Upper lobe of left lung (tissue), 6 donors: ENCODE data around the gene CEACAM20. TPM values are rescaled to one million over a fixed set of nuclear protein-coding genes. Genes with fewer than 3 reads are reported as not detected.
"Not testable (repeated sequence)": the region's sequence is repeated elsewhere in the genome, so short reads cannot be mapped to it uniquely, and the experiment has no call there.

Experiments
- ATAC-seq, 2 donors: fragments of 200-7000 bp; cut with Tn5 transposase; one replicate each; pipeline ENCODE4 v1.9.1; 2022; ENCODE audit warnings: mild to moderate bottlenecking in 2 of 2, moderate library complexity in 2 of 2; ENCODE audit not compliant: low FRiP score in 2 of 2
- DNase-seq, 2 donors: peaks; one replicate each; pipeline ENCODE4 v3.0.0-alpha.2; 2019 to 2020
- H3K27ac ChIP-seq, 4 donors: fragments of 200-600 bp; sonication (generic); one replicate each; pipeline ENCODE4 v1.5.1; 2016 to 2019
- H3K27me3 ChIP-seq, 4 donors: fragments of 200-600 bp; sonication (generic); one replicate each; pipeline ENCODE4 v1.5.1; 2017 to 2019
- H3K36me3 ChIP-seq, 4 donors: fragments of 200-600 bp; sonication (generic); one replicate each; pipeline ENCODE4 v1.5.1; 2016 to 2019
- H3K4me1 ChIP-seq, 4 donors: fragments of 200-600 bp; sonication (generic); one replicate each; pipeline ENCODE4 v1.5.1; 2018 to 2019
- H3K4me3 ChIP-seq, 4 donors: fragments of 200-600 bp; sonication (generic); one replicate each; pipeline ENCODE4 v1.5.1; 2017 to 2019; ENCODE audit warnings: mild to moderate bottlenecking in 2 of 4, moderate library complexity in 1 of 4
- H3K9me3 ChIP-seq, 4 donors: fragments of 200-600 bp; sonication (generic); one replicate each; pipeline ENCODE4 v1.5.1; 2018 to 2019
- EP300 ChIP-seq, 4 donors: sonication (generic); formaldehyde crosslinking; IDR thresholded peaks; one replicate each; pipeline ENCODE4 v1.5.1; 2017; ENCODE audit warnings: antibody characterized with exemption in 4 of 4, control low read depth in 2 of 4
- POLR2A ChIP-seq, 4 donors: fragments of 450-650 bp; IDR thresholded peaks; one replicate each; pipeline ENCODE4 v1.5.1; 2016 to 2017; ENCODE audit warnings: antibody characterized with exemption in 4 of 4, mild to moderate bottlenecking in 2 of 4
- POLR2AphosphoS5 ChIP-seq, 2 donors: sonication (generic); formaldehyde crosslinking; IDR thresholded peaks; one replicate each; pipeline ENCODE4 v1.5.1; 2017; ENCODE audit warnings: antibody characterized with exemption in 2 of 2
- WGBS, 2 donors: methylation state at CpG; one replicate each; pipeline ENCODE4 v1.1.5; 2017 to 2018; 5-methylcytosine and 5-hydroxymethylcytosine counted together
- total RNA-seq, 6 donors: library from RNA; depleted of rRNA in 4 of 6; stranded (reverse); fragments of >200 nt in 4 of 6; gene quantifications; one replicate each; pipeline versions ENCODE4 v1.1.0 to v1.2.1, GENCODE V29; 2016 to 2021
- TF ChIP-seq, protein P1 (sequence below), 6 experiments: fragments of 450-650 bp in 4 of 6; fragments of 200-600 bp in 2 of 6; sonication (generic) in 2 of 6; IDR thresholded peaks; one replicate each; pipeline ENCODE4 v1.5.1; 2016 to 2019; ENCODE audit warnings: antibody characterized with exemption in 6 of 6
- donor health status: DM: no; HTN: no; CAD: no; lungs with moderate emphysema.
- donor health status: DM: no; HTN: yes; CAD: no; lungs with severe emphysema.

Gene CEACAM20
- total RNA-seq, 6 donors from 2014 or later, result not detected

DNA sequence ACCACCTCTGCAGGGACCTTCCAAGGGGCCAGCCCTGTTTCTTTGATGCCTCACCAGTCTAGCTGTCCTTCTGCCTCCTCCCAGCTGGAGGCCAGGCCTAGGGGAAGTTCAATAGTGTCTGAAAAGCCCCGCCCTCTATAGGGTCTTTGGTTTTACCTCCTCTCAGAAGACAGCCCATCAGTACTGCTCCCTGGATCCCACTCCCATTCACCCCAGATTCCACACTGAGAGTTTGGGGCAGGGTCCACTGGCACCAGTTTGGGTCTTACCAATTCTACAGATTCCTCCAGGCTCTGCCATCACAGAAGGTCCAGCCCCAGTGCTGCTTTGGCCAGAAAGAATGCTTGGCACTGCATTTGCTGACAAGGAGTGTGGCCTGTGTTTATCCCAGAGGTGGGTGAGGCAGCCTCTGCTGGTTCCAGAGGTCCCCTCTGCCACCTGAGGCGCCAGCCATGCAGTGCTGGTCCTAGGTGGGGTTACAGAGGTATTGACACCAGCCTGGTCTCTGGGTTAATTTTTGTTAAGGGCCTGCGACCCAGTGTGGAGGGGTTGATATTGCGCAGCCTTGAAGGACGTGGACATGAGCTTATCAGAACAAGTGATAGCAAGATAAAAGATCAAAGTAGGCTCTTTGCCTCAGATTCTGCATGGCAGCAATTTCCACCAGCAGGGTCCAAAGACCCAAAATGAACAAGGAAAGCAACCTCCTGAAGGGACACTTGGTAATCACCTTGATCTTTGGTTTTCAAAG is 42.5 kb upstream of the CEACAM20 start:
- TF ChIP-seq EP300 (IDR thresholded peaks at IDR 0.05), result no peak
- no peak for TF ChIP-seq POLR2A (IDR thresholded peaks at IDR 0.05)
- TF ChIP-seq POLR2AphosphoS5 (IDR thresholded peaks at IDR 0.05), result no peak
- TF ChIP-seq, protein P1, sequence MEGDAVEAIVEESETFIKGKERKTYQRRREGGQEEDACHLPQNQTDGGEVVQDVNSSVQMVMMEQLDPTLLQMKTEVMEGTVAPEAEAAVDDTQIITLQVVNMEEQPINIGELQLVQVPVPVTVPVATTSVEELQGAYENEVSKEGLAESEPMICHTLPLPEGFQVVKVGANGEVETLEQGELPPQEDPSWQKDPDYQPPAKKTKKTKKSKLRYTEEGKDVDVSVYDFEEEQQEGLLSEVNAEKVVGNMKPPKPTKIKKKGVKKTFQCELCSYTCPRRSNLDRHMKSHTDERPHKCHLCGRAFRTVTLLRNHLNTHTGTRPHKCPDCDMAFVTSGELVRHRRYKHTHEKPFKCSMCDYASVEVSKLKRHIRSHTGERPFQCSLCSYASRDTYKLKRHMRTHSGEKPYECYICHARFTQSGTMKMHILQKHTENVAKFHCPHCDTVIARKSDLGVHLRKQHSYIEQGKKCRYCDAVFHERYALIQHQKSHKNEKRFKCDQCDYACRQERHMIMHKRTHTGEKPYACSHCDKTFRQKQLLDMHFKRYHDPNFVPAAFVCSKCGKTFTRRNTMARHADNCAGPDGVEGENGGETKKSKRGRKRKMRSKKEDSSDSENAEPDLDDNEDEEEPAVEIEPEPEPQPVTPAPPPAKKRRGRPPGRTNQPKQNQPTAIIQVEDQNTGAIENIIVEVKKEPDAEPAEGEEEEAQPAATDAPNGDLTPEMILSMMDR (IDR thresholded peaks at IDR 0.05), result no peak
- Histone ChIP-seq H3K27ac (no peak overlapping the region), H3K36me3 (no peaks in the 10 kb centered on the region), H3K4me1 (no peaks in the 10 kb centered on the region), H3K27me3 (no peaks in the 10 kb centered on the region), H3K4me3 (no peak overlapping the region), H3K9me3 (no peaks in the 10 kb centered on the region)
- WGBS, 2 donors, result 81 to 93% methylated on average over 4 to 5 of the region's 5 CpGs
- peak in 1 of 2 donors; percentile 20 for DNase-seq
- ATAC-seq, result no peak

DNA sequence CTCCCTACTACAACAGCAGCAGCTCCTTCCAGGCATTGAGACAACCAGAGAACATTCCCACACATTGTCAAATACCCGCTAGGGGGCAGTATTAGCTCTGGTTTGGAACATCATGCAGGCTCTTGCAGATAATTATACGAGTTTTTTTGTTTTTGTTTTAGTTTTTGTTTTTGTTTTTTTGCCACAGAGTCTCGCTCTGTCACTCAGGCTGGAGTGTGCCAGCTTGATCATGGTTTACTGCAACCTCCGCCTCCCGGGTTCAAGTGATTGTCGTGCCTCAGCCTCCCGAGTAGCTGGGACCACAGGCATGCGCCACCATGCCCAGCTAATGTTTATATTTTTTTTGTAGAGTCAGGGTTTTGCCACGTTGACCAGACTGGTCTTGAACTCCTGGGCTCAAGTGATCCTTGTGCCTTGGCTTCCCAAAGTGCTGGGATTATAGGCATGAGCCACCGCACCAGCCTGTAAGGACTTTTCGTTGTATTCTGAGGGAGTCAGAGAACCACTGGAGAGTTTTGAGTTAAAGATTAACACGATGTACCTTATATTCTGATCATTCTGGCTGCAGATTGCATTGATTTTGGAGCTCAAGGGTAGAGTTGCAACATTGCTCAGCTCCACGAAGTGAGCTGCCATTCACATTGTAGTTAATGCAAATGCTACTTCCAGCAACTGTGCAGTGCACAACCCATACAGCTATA is 41.7 kb upstream of the CEACAM20 start:
- Histone ChIP-seq H3K27ac (no peak overlapping the region), H3K4me1 (no peaks in the 10 kb centered on the region), H3K9me3 (no peaks in the 10 kb centered on the region), H3K4me3 (no peak overlapping the region), H3K36me3 (no peaks in the 10 kb centered on the region), H3K27me3 (no peaks in the 10 kb centered on the region)
- peak in 1 of 2 donors; percentile 71 for DNase-seq
- TF ChIP-seq EP300 (IDR thresholded peaks at IDR 0.05), result no peak
- TF ChIP-seq, protein P1 (IDR thresholded peaks at IDR 0.05), result peak; percentile 48 to 72 (median 67)
- TF ChIP-seq POLR2A (IDR thresholded peaks at IDR 0.05), result no peak
- TF ChIP-seq POLR2AphosphoS5 (IDR thresholded peaks at IDR 0.05), result no peak
- ATAC-seq, result peak; percentile 79 to 83
- WGBS, 2 donors, result 45 to 52% methylated on average over 13 of the region's 13 CpGs

DNA sequence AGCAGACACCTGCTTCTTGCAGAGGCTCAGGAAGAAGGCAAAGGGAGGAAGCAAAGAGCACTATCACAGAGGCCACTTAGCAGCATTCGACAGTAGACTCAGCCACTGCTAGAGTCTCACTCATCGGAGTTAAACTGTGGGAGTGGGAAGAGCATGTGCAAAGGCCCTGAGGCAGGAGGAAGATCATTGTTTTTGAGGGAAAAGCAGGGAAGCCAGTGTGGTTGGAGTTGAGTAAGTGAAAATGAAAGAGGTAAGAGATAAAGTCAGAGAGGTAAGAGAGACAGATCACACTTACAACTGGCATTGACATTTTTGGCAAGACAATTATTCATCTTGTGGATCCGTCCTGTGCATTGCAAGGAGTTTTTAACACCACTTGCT is 41.1 kb upstream of the CEACAM20 start:
- WGBS, 2 donors, result 38 to 40% methylated on average over 3 of the region's 3 CpGs
- H3K4me3 ChIP-seq, result no peak overlapping the region
- H3K9me3 ChIP-seq, result no peaks in the 10 kb centered on the region
- no peaks in the 10 kb centered on the region for H3K36me3 ChIP-seq
- H3K27ac ChIP-seq, result no peak overlapping the region
- DNase-seq (no peak), ATAC-seq (no peak)
- no peaks in the 10 kb centered on the region for H3K27me3 ChIP-seq
- H3K4me1 ChIP-seq, result no peaks in the 10 kb centered on the region
- TF ChIP-seq POLR2AphosphoS5 (IDR thresholded peaks at IDR 0.05), result no peak
- no peak for TF ChIP-seq EP300 (IDR thresholded peaks at IDR 0.05)

DNA sequence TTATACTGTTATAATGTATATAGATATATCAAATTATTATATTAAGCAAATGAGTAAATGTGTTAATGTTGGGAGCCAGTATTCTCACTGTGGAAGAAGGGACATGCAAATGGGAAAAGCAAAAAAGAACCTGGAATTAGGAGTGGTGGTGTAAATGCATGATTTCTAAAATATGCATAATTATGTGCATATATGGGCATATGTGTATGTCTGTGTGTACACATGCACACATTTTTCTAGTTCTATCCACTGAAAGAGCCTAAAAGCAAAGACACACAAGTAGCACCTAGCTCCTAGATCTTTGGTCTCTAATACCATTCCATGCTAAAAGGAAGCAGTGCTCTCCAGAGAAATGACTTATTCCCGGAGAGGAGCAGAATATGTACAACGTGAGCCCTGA is 38.3 kb upstream of the CEACAM20 start:
- Histone ChIP-seq H3K9me3 (no peaks in the 10 kb centered on the region), H3K4me3 (no peak overlapping the region), H3K36me3 (no peaks in the 10 kb centered on the region), H3K4me1 (no peaks in the 10 kb centered on the region), H3K27ac (no peak overlapping the region), H3K27me3 (no peaks in the 10 kb centered on the region)
- ATAC-seq (no peak), DNase-seq (no peak)
- TF ChIP-seq POLR2AphosphoS5 (IDR thresholded peaks at IDR 0.05) (no peak), EP300 (IDR thresholded peaks at IDR 0.05) (no peak), POLR2A (IDR thresholded peaks at IDR 0.05) (no peak)
- TF ChIP-seq, protein P1 (IDR thresholded peaks at IDR 0.05), result no peak
- 68 to 73% methylated on average over 2 of the region's 2 CpGs for WGBS, 2 donors

DNA sequence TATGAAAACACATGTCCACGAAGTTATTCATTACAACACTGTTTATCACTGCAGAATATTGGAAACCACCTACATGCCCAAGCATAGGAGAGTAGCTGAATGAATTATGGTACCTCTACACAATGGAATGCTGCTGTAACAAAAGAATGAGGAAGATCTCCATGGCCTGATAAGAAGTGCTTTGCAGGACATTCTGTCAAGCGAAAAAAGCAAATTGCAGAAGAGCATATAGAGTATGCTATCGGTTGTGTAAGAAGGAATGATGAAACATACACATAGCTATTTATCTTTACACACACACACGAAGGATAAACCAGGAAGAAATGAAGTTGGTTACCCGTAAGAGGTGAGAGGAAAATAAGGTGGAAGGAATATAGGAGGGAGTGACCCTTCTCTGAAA is 37.5 kb upstream of the CEACAM20 start:
- Histone ChIP-seq H3K4me1 (no peaks in the 10 kb centered on the region), H3K36me3 (no peaks in the 10 kb centered on the region), H3K4me3 (no peak overlapping the region), H3K27me3 (no peaks in the 10 kb centered on the region), H3K9me3 (no peaks in the 10 kb centered on the region), H3K27ac (no peak overlapping the region)
- no peak for DNase-seq
- TF ChIP-seq EP300 (IDR thresholded peaks at IDR 0.05), result no peak
- TF ChIP-seq POLR2AphosphoS5 (IDR thresholded peaks at IDR 0.05), result no peak
- TF ChIP-seq, protein P1 (IDR thresholded peaks at IDR 0.05), result no peak
- TF ChIP-seq POLR2A (IDR thresholded peaks at IDR 0.05), result no peak
- ATAC-seq, result no peak
- WGBS, 2 donors, result 36 to 39% methylated on average over 5 of the region's 5 CpGs

DNA sequence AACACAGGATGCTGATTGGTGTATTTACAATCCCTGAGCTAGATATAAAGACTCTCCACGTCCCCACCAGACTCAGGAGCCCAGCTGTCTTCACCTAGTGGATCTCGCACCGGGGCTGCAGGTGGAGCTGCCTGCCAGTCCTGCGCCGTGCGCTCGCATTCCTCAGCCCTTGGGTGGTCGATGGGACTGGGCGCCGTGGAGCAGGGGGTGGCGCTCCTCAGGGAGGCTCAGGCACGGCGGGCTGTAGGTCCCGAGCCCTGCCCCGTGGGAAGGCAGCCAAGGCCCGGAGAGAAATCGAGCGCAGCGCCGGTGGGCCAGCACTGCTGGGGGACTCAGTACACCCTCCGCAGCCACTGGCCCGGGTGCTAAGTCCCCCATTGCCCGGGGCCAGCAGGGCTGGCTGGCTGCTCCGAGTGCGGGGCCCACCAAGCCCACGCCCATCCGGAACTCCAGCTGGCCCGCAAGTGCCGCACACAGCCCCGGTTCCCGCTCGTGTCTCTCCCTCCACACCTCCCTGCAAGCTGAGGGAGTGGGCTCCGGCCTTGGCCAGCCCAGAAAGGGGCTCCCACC is 33.7 kb upstream of the CEACAM20 start:
- not testable (repeated sequence) for H3K9me3 ChIP-seq, ATAC-seq, H3K27ac ChIP-seq, H3K4me3 ChIP-seq, H3K4me1 ChIP-seq, H3K36me3 ChIP-seq, H3K27me3 ChIP-seq
- 86 to 98% methylated on average over 2 to 9 of the region's 33 CpGs for WGBS, 2 donors
- peak in 1 of 2 donors; percentile 73 for DNase-seq
